Vagina (tissue), 2 donors: ENCODE data around the gene P2RY12. TPM values are rescaled to one million over a fixed set of nuclear protein-coding genes. Genes with fewer than 3 reads are reported as not detected.

Experiments used
- DNase-seq, 2 donors: peaks; one replicate each; pipeline ENCODE4 v3.0.0-alpha.2; 2017; ENCODE audit errors: extremely low spot score in 2 of 2
- H3K27ac ChIP-seq: fragments of 200-600 bp; sonication (generic); one replicate; pipeline ENCODE4 v1.5.1; 2019
- H3K27me3 ChIP-seq: fragments of 200-600 bp; sonication (generic); one replicate; pipeline ENCODE4 v1.5.1; 2019
- H3K36me3 ChIP-seq, 2 donors: fragments of 200-600 bp; sonication (generic); one replicate each; pipeline ENCODE4 v1.5.1; 2017 to 2019
- H3K4me1 ChIP-seq: fragments of 200-600 bp; sonication (generic); one replicate; pipeline ENCODE4 v1.5.1; 2019
- H3K4me3 ChIP-seq, 2 donors: fragments of 200-600 bp; sonication (generic); 1 replicate in 1 of 2; 2 replicates in 1 of 2; pipeline ENCODE4 v1.5.1; 2016 to 2019
- H3K9me3 ChIP-seq: fragments of 200-600 bp; sonication (generic); one replicate; pipeline ENCODE4 v1.5.1; 2019
- POLR2A ChIP-seq, 2 donors: fragments of 450-650 bp; IDR thresholded peaks; one replicate each; pipeline ENCODE4 v1.6.1; 2017; ENCODE audit warnings: antibody characterized with exemption in 2 of 2, mild to moderate bottlenecking in 2 of 2, moderate library complexity in 2 of 2
- POLR2AphosphoS5 ChIP-seq, 2 donors: sonication (generic); formaldehyde crosslinking; IDR thresholded peaks; one replicate each; pipeline ENCODE4 v1.9.0; 2017; ENCODE audit warnings: antibody characterized with exemption in 2 of 2, mild to moderate bottlenecking in 2 of 2, low read depth in 1 of 2; ENCODE audit not compliant: insufficient read depth in 1 of 2
- intact Hi-C: fragments of 100-400 bp; cut with DNase I; formaldehyde crosslinking; loops from one replicate; pipeline ENCODE4 v1.15.1; 2023
- total RNA-seq: library from RNA; depleted of rRNA; stranded (reverse); fragments of >200 nt; gene quantifications from one replicate; pipeline ENCODE4 v1.2.3, GENCODE V29; 2016
- TF ChIP-seq, protein P1 (sequence below), 3 experiments: fragments of 450-650 bp in 2 of 3; fragments of 200-600 bp in 1 of 3; sonication (generic) in 1 of 3; IDR thresholded peaks; one replicate each; pipeline ENCODE4 v1.5.1; 2017 to 2019; ENCODE audit warnings: antibody characterized with exemption in 3 of 3, mild to moderate bottlenecking in 2 of 3, moderate library complexity in 2 of 3

The P2RY12 gene
- total RNA-seq, 1 donor from 2014 or later: 1.2 TPM

DNA sequence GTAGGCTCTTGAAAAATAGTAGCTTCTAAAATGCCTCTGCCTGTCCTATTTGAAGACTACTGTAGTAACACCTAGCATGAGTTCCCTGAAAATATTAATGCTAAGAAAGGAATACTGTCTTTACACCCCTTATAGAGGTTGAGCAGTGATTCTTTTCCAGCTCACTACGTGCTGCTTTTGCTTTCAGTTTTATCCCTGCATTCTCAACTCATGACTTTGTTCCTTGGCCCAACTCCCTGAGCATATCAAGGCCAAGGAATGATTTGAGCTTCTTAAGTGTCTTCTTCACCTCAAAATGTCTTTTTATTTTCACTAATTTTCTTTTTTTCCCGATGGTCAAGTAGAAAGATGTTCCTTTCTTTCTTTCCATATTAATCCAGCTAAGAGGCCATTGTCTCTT, 38.7 kb downstream of the P2RY12 start:
- Histone ChIP-seq H3K4me3 (peak overlapping the region in 1 of 2 donors; percentile 5), H3K27me3 (no peaks in the 10 kb centered on the region), H3K36me3 (no peaks in the 10 kb centered on the region), H3K27ac (no peak overlapping the region), H3K4me1 (peaks cover 8% of the 10 kb centered on the region), H3K9me3 (no peaks in the 10 kb centered on the region)
- intact Hi-C loops: no loop called here
- TF ChIP-seq POLR2A (IDR thresholded peaks at IDR 0.05): no peak
- no peak for TF ChIP-seq POLR2AphosphoS5 (IDR thresholded peaks at IDR 0.05; ENCODE audit: insufficient read depth in 1 of 2, low read depth in 1 of 2)
- TF ChIP-seq, protein P1, sequence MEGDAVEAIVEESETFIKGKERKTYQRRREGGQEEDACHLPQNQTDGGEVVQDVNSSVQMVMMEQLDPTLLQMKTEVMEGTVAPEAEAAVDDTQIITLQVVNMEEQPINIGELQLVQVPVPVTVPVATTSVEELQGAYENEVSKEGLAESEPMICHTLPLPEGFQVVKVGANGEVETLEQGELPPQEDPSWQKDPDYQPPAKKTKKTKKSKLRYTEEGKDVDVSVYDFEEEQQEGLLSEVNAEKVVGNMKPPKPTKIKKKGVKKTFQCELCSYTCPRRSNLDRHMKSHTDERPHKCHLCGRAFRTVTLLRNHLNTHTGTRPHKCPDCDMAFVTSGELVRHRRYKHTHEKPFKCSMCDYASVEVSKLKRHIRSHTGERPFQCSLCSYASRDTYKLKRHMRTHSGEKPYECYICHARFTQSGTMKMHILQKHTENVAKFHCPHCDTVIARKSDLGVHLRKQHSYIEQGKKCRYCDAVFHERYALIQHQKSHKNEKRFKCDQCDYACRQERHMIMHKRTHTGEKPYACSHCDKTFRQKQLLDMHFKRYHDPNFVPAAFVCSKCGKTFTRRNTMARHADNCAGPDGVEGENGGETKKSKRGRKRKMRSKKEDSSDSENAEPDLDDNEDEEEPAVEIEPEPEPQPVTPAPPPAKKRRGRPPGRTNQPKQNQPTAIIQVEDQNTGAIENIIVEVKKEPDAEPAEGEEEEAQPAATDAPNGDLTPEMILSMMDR (IDR thresholded peaks at IDR 0.05): no peak
- no peak for DNase-seq

- DNase-seq: no peak
Measured at GRCh38 chr3:151331696-151332095, 52.9 kb downstream of the P2RY12 start.

GRCh38 chr3:151330899-151331298, 53.7 kb downstream of the P2RY12 start:
- Histone ChIP-seq H3K4me1 (peaks cover 16% of the 10 kb centered on the region), H3K27me3 (no peaks in the 10 kb centered on the region), H3K27ac (no peak overlapping the region), H3K36me3 (no peaks in the 10 kb centered on the region), H3K4me3 (no peak overlapping the region), H3K9me3 (no peaks in the 10 kb centered on the region)
- DNase-seq: no peak
- intact Hi-C loops: no loop called here
- TF ChIP-seq POLR2A (IDR thresholded peaks at IDR 0.05) (no peak), POLR2AphosphoS5 (IDR thresholded peaks at IDR 0.05; ENCODE audit: insufficient read depth in 1 of 2, low read depth in 1 of 2) (no peak)
- TF ChIP-seq, protein P1 (IDR thresholded peaks at IDR 0.05): no peak

More at GRCh38 chr3:151331696-151332095, 52.9 kb downstream of the P2RY12 start:
- H3K9me3 ChIP-seq: no peaks in the 10 kb centered on the region
- no peak overlapping the region for H3K4me3 ChIP-seq
- H3K36me3 ChIP-seq: no peaks in the 10 kb centered on the region
- no peak for TF ChIP-seq POLR2A (IDR thresholded peaks at IDR 0.05)
- TF ChIP-seq, protein P1 (IDR thresholded peaks at IDR 0.05): no peak
- TF ChIP-seq POLR2AphosphoS5 (IDR thresholded peaks at IDR 0.05; ENCODE audit: insufficient read depth in 1 of 2, low read depth in 1 of 2): no peak
- no peaks in the 10 kb centered on the region for H3K27me3 ChIP-seq
- intact Hi-C loops: no loop called here
- H3K4me1 ChIP-seq: peaks cover 16% of the 10 kb centered on the region
- H3K27ac ChIP-seq: no peak overlapping the region

DNA sequence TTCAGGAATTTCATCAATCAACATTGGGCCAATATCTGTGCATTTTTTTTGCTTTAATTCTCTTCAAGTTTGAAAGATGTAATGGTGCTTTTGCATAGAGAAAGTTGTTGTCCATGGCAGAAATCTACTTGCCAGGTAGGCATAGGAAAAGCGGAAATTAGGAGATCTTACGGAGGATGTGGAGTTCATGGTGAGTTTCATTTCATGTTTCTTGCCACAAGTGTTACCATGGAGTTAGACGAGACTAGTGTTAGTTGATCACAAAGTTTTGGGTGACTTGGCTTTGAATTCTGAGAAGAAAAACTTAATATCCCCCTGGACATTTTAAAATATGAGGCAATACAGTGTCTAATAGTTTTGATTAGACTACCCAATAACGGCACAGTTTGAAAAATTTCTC, 54.2 kb downstream of the P2RY12 start:
- no peak overlapping the region for H3K27ac ChIP-seq
- H3K27me3 ChIP-seq: no peaks in the 10 kb centered on the region
- TF ChIP-seq, protein P1 (IDR thresholded peaks at IDR 0.05): no peak
- TF ChIP-seq POLR2AphosphoS5 (IDR thresholded peaks at IDR 0.05; ENCODE audit: insufficient read depth in 1 of 2, low read depth in 1 of 2) (no peak), POLR2A (IDR thresholded peaks at IDR 0.05) (no peak)
- no peaks in the 10 kb centered on the region for H3K36me3 ChIP-seq
- no peaks in the 10 kb centered on the region for H3K9me3 ChIP-seq
- H3K4me1 ChIP-seq: peaks cover 16% of the 10 kb centered on the region
- intact Hi-C loops: no loop called here
- DNase-seq: no peak
- no peak overlapping the region for H3K4me3 ChIP-seq

DNA sequence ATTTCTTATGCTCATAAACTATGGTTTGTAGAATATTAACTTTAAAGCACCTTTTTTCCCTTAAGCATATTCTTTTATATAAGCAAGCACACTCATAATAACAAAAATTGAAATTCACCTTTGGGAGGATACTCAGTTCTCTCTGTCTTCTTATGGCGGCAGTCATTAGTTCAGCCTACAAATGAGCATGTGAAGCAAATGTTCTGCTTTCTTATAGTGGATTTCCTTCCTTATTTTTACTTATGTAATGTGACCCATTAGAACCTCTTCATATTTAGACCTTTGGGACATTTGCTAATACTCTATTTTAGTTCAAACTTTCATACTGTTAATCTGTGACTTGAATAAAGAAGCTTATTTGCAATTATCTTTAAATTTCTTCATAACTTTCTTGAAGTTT, 55.2 kb downstream of the P2RY12 start, which contains the start of gene P2RY13:
Gene P2RY13, minus strand, starts transcription at position 187 of the 400 bp plus-strand sequence. Its CDS starts 21 bp downstream, at position 166.
- no peak within 1 kb of the TSS for H3K27ac ChIP-seq
- intact Hi-C loops: no loop called here
- TF ChIP-seq, protein P1 (IDR thresholded peaks at IDR 0.05): no peak
- TF ChIP-seq POLR2AphosphoS5 (IDR thresholded peaks at IDR 0.05; ENCODE audit: insufficient read depth in 1 of 2, low read depth in 1 of 2) (no peak), POLR2A (IDR thresholded peaks at IDR 0.05) (no peak)
- H3K27me3 ChIP-seq: no peaks in the 10 kb centered on the region
- peak within 1 kb of the TSS in 1 of 2 donors; percentile 18 for H3K4me3 ChIP-seq
- peaks cover 16% of the 10 kb centered on the region for H3K4me1 ChIP-seq
- DNase-seq: no peak
- H3K36me3 ChIP-seq: no peaks in the 10 kb centered on the region
- no peaks in the 10 kb centered on the region for H3K9me3 ChIP-seq
